HCEC 1CT (cell line): Measurements from ENCODE around the gene CYB5R4.

Experiments
- DNase-seq: peaks from one replicate; pipeline ENCODE4 v3.0.0-alpha.2; 2017

Gene CYB5R4

DNA sequence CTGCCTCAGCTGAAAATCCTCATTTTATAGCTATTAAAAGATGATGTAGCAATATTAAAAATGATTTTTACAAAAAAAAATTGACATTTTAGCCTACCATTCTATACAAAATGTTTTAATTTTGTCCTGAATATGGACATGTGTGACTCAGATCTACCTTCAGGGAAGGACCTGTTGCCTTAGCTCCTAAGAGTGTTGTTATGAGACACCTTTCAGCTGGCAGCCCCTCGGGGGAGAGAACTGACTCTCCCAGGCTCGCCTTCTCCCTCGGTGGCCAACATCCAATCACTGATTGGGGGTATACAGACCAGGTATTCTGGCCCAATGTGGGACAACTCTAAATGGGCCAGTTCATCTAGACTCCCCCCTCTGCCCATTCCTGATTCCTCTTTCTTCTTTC lies 141.6 kb downstream of the CYB5R4 start:
- DNase-seq = no peak

DNA sequence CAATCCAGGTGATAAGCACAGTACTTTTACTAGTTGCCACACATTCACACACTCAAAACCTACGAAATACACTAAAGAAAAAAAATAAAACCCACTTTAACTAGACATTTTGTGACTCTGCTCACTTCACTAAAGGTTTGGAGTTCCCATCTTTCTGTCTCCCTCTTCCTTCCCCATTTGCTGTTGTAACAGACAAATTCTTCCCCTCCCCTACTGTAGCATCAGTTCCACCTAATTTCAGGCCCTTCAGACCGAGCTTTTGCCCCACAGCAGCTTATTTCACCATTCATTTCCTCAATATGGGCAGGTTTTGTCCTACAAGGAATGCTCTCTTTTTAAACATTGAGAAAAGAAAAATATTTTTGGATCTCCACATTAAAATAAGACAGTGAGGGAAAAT lies 142.7 kb downstream of the CYB5R4 start:
- no peak for DNase-seq

DNA sequence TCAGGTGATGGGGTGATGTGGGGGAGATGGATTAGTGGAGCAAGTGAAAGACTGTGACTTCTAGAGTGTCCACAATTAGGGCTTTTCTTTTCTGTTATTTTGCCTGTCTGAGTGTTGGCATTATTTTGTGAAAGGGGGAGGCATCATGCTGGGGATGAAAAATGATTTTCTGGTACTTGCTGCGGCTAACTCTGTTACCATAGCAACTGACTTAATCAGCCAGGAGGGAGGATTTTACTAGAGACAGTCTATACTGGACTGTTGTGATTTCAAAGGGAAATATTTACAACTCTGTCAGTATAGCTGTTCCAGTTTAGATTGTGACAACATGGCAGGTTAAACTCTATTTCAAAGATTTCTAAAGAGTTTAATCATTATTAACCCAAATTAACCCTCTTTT lies 143.6 kb downstream of the CYB5R4 start:
- DNase-seq = no peak

DNA sequence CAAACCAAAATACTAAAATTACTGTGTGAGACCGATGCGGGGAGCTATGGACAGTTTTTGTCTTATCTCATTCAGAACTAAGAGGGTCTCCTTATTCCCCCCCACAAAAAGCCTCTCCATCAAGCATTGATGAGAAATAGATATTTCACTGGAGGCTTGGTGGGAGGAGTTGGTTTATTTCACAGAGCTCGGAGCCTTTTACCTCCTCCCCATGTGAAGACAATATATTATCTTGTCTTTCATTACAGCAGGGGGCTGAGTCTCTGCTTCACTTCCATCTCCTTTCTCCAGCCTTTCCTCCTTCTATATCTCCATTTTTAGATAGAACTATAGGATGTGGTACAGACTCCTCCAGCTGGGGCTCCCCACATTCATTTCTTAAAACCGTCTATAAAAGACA lies 144.2 kb downstream of the CYB5R4 start:
- DNase-seq = no peak

DNA sequence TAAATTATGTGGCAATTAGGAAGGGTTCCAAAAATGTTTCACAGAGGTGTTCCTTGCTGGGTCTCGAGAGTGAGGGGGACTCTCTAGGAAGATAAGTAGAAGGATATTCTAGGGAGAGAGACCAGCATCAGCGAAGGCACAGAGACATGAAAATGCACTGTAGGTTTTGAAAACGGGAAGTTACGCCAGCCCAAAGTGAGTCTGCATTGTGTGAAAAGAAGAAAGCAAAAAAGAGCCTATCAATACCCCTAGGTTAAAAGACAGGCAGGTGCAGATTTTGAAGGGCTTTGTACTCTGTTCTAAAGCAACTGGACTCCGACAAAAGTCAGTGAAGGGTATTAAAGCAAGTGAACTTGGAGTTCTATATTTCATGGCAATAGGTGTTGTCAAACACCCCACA lies 148.4 kb downstream of the CYB5R4 start:
- DNase-seq = no peak

DNA sequence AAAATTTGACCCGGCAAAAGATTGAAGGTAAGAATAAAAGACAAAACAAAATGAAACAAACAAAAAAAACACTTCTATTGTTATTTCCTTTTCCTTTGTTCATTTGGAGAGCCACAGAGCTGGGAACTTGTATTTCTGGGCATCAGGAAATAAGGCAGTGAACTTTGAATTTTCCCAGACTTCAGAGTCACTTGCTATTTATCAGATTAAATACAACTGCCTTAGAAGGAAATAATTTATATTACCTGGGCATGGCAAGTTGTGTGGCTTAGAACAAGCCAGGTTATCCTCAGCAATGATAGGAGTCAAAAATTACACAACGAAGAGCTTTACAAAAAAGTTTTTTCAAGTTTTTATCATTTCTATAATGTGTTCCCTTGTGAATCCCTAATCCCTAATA lies 153.9 kb downstream of the CYB5R4 start:
- DNase-seq = no peak

DNA sequence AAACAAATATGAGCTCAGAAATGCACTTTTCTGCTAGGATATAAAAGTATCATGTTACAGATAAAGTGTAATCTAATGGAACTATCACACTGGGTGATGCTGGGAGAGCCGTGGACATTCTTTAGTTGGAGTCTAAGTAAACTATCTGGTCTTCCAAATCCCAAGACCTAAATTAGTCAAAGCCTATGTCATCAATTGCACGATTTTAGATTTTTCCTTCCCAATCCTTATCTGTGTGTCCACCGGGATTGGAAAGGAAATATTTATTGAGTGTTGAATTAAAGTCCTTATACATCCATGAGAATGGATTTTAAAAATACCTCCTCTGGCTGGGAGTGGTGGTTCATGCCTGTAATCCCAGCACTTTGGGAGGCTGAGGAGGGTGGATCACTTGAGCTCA lies 154.4 kb downstream of the CYB5R4 start:
- no peak for DNase-seq

DNA sequence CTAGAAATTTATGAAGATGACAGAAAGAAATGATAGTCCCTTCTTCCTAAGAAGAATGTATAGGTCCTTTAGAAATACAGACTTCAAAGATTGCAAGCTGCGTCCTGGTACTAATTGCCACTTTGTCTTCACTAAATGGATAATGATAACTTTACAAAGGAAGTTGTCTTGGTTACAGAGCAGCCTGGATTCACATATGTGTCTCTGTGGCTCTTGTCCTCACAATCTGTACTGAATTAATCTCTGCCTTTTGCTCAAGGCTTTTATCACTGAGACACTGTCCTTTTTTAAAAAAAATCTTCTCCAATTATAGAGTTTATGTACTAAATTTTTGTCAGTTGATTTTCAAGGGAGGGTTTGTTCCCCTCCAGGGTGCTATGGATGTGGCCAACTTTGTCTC lies 156.5 kb downstream of the CYB5R4 start:
- DNase-seq = no peak
